GM19043 (cell line): ENCODE measurements around the gene PTAFR.
A peak's percentile ranks its signal among the peaks of the same experiment; 100 is the strongest.
"Not testable (repeated sequence)": the region's sequence is repeated elsewhere in the genome, so short reads cannot be mapped to it uniquely, and the experiment has no call there.

Experiments
- ATAC-seq: cut with Tn5 transposase; IDR thresholded peaks from one replicate; pipeline ENCODE4 v1.9.1; 2021; ENCODE audit warnings: low read depth; ENCODE audit not compliant: unreplicated experiment

The PTAFR gene

GRCh38 chr1:28147264-28148094, 29.0 kb downstream of the PTAFR start:
- ATAC-seq: no peak

DNA sequence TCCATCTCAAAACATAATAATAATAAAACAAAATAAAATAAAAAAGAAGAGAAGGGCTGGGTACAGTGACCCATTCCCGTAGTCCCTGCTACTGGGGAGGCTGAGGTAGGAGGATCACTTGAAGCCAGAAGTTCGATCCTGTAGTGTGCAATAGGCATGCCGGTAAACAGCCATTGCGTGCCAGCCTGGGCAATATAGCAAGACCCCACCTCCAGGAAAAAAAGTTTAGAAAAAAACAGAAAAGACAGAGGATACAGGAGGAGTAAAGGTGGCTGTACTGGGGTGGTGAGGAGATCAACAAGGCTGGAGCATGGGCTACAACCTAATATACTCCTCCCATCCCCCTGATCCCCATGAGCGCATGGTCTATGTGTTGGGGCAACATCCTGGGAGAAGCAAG, 30.8 kb downstream of the PTAFR start:
- no peak for ATAC-seq

- ATAC-seq: peak; percentile 88
Observed at GRCh38 chr1:28144203-28145135, 32.0 kb downstream of the PTAFR start.

GRCh38 chr1:28143496-28144202, 32.8 kb downstream of the PTAFR start:
- no peak for ATAC-seq

DNA sequence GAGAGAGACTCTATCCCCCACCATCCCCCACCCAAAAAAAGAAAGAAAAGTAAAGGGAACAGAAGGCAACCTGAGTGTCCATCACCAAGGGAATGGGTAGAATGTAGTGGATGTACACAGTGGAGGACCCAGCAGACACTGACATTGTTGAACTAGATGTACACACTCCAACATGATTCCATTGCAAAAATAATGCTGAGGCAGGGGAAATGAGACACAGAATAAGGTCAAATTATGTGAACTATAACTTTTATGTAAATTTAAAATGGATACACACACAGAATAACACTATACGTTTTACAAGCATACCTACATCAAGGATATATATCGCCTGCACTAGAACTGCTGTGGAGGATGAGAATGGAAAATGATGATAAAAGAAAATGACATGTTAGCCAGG, 34.8 kb downstream of the PTAFR start:
- ATAC-seq: no peak

- not testable (repeated sequence) for ATAC-seq
Observed at GRCh38 chr1:28139866-28140265, 36.6 kb downstream of the PTAFR start.

DNA sequence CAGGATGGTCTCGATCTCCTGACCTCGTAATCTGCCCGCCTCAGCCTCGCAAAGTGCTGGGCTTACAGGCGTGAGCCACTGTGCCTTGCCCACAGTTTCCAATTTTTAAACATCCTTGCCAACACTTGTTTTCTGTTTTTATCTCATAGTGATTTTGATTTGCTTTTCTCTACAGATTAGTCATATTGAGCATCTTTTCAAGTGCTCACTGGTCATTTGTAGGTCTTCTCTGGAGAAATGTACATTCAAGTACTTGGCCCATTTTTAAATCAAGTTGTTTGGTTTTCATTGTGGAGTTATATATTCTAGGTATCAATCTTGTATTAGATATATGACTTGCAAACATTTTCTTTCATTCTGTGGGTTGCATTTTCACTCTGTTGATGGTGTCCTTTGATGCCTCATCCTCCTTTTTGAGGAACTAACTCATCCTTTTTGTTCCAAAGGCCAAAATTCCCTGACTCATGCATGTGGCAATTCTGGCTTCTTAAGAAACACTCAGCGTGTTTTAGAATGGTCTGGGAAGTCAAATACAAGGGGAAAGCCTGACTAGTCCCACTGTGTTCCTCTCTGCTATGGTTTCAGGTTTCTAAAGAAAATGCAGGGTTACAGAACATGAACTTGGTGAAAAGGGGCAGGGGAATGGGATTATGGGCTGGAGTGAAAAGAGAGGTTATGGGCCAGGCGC, 37.3 kb downstream of the PTAFR start:
- ATAC-seq: no peak

GRCh38 chr1:28136922-28137613, 39.4 kb downstream of the PTAFR start:
- no peak for ATAC-seq

DNA sequence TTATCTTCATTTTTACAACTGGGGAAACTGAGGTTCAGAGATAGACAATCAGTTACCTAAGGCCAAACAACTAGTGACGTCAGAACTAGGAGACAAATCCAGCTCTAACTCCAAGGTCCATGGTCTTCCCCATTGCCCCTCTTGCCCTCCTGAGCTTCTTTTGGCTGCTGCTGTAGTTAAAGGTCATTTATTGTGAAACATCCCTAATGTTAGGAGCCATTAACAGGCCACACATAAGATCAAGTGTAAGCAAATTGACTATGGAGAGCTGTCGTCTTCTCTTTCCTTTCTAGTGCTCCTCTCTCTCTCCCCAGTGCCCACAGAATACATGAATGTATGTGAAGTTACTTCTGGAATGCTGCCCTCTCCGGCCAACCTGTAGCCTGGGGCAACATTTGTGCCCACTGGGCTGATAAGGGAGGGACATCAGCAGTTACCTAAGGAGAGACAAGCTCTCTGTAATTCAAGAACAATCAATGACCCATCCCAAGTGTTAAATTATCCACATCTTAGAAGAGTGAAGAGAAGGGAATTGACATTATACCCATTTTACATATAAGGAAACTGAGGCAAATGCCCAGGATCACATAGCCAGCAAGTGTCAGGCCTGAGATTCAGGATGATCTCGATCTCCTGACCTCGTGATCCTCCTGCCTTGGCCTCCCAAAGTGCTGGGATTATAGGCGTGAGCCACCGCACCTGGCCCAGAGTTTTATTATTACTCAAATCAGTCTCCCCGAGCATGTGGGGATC, 40.1 kb downstream of the PTAFR start:
- no peak for ATAC-seq

DNA sequence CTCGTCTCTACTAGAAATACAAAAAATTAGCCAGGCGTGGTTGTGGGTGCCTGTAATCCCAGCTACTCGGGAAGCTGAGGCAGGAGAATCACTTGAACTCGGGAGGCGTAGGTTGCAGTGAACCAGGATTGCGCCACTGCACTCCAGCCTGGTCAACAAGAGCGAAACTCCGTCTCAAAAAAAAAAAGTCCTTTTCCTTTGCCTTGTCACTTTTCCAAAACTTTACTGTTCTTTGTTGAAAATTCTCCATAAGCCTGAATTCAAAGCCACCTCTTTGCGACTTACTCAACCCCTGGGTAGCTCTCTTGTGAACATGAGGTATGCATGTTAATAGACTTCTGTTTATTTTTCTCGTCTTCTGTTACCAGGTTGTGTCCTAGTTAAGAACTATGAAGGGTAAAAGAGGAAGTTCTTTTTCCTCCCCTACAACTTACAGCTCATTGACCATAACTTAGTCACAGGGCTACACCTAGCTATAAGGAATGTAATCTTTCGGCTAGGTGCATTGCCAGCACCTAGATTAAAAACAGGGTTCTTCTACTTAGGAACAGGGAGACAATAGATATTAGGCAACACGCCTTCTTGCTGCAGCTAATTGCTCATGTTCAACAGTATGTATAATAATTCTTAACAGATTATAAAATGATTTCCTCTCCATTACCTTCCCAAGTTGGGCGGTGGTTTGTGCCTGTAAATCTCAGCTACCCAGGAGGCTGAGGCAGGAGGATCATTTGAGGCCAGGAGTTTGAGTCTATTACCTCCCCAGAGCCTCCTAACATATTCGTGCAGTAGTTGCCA, 40.9 kb downstream of the PTAFR start:
- ATAC-seq: no peak

DNA sequence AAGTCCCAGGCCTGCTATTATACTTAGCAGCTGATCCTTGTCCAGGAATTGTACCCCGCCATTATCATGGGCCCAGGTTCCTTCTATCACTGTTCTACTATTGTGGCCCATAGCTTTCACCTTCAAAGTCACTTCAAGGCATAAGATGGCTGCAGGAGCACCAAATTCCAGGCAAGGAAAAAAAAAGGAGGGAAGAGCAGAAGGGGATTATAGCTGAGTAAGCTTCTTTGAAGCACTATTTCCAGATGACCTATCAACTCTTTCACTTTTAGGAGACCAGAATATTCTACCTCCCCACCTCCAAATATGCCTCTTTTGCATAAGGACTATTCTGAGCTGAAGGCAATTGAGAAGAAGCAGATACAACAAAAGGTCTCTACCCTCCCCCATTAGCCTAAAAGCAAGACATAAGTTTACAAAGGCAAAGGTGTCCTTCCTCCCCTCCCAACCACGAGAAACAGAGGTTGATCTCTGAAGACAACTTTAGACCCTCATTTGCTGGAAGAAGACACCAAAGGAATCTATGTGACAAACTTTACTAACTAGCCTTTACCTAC, 41.8 kb downstream of the PTAFR start:
- ATAC-seq: no peak

GRCh38 chr1:28132171-28133167, 44.0 kb downstream of the PTAFR start:
- no peak for ATAC-seq

- no peak for ATAC-seq
Observed at GRCh38 chr1:28130901-28131300, 45.6 kb downstream of the PTAFR start.

GRCh38 chr1:28129150-28129549, 47.3 kb downstream of the PTAFR start:
- no peak for ATAC-seq

GRCh38 chr1:28127617-28128257, 48.8 kb downstream of the PTAFR start:
- peak; percentile 73 for ATAC-seq

GRCh38 chr1:28126783-28127490, 49.6 kb downstream of the PTAFR start:
- no peak for ATAC-seq
